Activated CD4-positive, alpha-beta T cell treated with anti-CD3 and anti-CD28 coated beads, Interleukin-2, amount 50 U/mL, for 24 hours (primary cell): ENCODE measurements around the gene MAN2A2.
"Not testable (repeated sequence)": the region's sequence is repeated elsewhere in the genome, so short reads cannot be mapped to it uniquely, and the experiment has no call there.

Experiments
- DNase-seq, 2 donors: peaks; one replicate each; pipeline ENCODE4 v3.0.0-alpha.2; 2020; ENCODE audit warnings: low read depth in 1 of 2, low spot score in 1 of 2

MAN2A2 gene

DNA sequence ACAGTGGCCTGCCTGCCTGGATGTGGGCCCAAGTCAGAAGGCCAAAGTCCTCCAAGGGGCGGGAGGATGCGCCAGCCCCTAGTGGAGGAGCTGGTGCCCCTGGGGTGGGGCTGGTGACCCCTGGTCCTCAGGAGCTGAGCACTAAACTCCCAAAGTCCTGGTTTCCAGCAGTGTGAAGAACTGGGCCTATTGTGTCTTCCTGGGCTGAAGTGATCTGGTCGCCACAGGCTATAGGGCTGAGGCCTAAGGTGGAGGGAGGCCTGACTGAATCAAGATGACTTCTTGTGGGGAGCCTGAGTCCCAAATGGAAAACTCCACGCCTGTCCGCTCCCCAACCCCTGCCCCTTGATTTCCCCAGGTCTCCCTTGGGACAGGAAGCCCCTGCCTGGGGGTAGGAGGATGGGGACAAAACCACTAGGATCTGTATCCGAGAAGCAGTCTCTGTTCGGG, 19.6 kb upstream of the MAN2A2 start:
- DNase-seq = no peak

GRCh38 chr15:90883976-90884718, 19.0 kb upstream of the MAN2A2 start, which contains the start of gene FES:
TSS of gene FES (plus strand) at chr15:90884504. CDS start at chr15:90885046, 542 bp downstream.
- no peak for DNase-seq

DNA sequence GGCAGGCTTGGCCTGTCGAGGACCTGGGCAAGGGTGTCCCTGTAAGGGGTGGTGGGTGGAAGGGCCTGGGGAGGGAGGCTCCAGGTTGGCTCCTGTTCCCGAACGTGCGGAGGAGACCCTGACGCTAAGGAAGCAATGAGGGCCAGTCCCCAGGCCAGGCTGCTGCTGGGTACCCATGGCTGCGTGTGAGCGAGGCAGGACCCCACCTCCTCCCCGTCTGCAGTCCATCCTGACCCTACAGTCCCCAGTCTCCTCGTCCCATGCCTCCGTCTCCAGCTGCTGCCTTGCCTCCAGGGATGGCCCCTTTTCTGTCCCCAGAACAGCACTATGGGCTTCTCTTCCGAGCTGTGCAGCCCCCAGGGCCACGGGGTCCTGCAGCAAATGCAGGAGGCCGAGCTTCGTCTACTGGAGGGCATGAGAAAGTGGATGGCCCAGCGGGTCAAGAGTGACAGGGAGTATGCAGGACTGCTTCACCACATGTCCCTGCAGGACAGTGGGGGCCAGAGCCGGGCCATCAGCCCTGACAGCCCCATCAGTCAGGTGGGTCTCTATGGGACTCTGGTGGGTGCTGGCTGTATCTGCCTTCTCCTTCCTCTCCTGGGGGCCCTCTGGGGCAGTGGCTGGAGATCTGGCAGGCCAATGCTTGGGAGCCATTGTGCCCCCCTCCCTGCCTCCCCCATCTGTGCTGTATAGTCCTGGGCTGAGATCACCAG, 18.2 kb upstream of the MAN2A2 start:
- no peak for DNase-seq

DNA sequence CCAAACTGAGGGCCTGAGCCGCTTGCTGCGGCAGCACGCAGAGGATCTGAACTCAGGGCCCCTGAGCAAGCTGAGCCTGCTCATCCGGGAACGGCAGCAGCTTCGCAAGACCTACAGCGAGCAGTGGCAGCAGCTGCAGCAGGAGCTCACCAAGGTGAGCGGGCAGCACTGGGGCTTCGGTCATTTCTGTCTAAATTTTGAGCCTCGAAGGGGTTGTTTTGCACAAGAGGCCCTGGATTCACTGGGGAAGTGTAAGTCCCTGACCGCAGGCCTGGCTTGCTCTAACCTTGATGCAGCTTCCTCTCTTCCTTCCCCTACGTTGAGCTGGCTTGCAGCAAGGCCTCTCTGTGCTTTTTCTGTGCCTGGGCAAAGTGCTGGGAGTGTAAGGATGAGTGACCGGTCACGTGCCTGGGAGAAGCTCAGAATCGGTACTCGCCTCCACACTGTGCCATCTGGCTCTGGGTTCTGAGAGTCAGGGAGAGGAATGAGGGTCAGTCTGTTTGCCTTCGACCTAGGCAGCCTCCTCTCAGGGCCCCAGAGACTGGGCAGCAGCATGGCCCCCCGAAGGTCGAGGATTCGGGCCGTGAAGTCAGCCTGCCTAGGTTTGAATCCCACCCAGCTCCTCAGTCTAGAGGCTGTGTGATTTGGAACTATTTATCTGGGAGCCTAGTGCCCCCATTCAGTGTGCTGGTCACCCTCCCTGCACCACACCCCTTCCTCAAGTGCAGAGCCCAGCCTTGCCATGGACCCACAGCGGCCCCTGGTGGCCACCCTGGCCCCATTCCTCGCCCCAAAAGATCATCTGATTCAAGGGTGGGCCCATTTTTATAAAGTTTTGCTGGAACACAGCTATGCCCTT, 17.4 kb upstream of the MAN2A2 start:
- peak; percentile 72 to 77 for DNase-seq

GRCh38 chr15:90886291-90886614, 16.8 kb upstream of the MAN2A2 start:
- no peak for DNase-seq

- no peak for DNase-seq
Observed at GRCh38 chr15:90887037-90887481, 16.0 kb upstream of the MAN2A2 start.

DNA sequence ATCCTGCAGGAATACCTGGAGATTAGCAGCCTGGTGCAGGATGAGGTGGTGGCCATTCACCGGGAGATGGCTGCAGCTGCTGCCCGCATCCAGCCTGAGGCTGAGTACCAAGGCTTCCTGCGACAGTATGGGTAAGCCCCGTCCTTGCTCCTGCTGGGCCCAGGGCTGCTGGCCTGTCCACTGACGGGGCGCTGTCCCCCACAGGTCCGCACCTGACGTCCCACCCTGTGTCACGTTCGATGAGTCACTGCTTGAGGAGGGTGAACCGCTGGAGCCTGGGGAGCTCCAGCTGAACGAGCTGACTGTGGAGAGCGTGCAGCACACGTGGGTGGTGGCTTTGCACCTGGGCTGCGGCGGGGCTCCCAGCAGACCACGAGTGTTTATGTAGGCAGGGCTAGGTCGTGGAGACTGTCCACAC, 13.8 kb upstream of the MAN2A2 start:
- DNase-seq = no peak

DNA sequence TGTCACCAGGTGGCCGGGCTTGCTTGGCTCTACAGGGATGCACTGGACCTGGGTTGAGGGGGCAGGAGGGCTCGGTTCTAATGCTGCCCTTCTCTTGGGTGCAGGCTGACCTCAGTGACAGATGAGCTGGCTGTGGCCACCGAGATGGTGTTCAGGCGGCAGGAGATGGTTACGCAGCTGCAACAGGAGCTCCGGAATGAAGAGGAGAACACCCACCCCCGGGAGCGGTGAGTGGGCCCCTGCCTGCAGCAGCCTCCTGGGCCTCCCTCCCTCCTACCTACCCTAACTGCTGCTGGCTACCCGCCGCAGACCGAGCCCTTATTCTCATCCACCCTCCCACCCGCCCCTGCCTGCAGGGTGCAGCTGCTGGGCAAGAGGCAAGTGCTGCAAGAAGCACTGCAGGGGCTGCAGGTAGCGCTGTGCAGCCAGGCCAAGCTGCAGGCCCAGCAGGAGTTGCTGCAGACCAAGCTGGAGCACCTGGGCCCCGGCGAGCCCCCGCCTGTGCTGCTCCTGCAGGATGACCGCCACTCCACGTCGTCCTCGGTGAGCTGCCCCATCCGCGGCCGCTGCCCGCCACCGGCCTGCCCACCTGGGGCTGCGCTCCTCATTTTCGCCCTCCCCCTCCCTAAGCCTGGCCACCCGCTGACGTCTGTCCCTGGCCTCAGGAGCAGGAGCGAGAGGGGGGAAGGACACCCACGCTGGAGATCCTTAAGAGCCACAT, 13.2 kb upstream of the MAN2A2 start:
- no peak for DNase-seq

DNA sequence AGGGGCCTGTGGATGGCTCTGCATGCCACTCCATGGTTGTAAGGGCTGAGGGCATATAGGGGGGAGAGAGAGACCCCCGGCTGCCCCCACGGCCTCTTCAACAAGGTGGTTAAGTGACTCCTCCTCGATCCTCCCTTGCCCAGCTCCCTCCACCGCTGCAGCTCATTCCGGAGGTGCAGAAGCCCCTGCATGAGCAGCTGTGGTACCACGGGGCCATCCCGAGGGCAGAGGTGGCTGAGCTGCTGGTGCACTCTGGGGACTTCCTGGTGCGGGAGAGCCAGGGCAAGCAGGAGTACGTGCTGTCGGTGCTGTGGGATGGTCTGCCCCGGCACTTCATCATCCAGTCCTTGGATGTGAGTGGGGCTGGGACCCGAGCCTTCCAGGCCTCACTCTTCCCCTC, 12.3 kb upstream of the MAN2A2 start:
- DNase-seq = no peak

GRCh38 chr15:90891346-90891949, 11.7 kb upstream of the MAN2A2 start:
- no peak for DNase-seq

DNA sequence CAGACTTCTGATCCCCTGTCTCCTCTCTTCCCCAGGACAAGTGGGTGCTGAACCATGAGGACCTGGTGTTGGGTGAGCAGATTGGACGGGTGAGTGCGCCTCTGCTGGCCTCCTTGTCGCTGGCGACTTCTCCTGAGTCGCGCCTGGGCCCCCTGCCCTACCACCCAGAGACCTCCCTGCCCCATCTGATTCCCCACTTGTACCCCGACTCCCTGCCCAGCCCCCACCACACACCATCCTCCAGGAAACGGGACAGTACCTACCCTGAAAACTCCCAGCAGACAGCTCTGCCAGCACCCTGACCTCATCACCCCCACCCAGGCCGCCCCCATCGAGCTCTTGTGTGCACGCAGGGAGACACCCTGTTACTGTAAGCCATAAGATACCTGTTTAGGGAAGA, 11.1 kb upstream of the MAN2A2 start:
- no peak for DNase-seq

- DNase-seq = no peak
Observed at GRCh38 chr15:90892498-90893174, 10.5 kb upstream of the MAN2A2 start.

DNA sequence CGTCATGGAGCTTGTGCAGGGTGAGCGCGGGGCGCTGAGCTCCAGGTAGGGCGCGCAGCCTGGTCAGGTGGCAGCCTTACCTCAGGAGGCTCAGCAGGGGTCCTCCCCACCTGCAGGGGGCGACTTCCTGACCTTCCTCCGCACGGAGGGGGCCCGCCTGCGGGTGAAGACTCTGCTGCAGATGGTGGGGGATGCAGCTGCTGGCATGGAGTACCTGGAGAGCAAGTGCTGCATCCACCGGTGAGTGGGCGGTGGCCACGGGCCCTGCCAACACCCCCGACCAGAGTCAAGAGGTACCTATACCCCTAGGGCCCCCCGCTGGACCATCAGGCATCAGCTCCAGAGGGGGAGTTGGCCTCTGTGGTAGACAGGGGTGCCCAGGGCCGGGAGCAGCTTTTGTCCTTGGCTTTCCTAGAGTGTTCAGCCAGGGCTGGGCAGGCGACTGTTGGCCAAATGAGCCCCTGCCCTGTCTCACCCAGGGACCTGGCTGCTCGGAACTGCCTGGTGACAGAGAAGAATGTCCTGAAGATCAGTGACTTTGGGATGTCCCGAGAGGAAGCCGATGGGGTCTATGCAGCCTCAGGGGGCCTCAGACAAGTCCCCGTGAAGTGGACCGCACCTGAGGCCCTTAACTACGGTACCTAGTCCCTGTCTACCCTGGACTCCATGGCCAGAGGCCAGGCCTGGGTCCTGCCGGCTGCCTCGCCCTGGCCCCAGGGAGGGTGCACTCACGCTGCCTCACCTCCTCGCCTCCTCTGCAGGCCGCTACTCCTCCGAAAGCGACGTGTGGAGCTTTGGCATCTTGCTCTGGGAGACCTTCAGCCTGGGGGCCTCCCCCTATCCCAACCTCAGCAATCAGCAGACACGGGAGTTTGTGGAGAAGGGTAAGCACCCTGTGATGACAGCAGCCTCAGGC, 9.7 kb upstream of the MAN2A2 start:
- no peak for DNase-seq

- DNase-seq = no peak
Observed at GRCh38 chr15:90895571-90896117, 7.5 kb upstream of the MAN2A2 start.

DNA sequence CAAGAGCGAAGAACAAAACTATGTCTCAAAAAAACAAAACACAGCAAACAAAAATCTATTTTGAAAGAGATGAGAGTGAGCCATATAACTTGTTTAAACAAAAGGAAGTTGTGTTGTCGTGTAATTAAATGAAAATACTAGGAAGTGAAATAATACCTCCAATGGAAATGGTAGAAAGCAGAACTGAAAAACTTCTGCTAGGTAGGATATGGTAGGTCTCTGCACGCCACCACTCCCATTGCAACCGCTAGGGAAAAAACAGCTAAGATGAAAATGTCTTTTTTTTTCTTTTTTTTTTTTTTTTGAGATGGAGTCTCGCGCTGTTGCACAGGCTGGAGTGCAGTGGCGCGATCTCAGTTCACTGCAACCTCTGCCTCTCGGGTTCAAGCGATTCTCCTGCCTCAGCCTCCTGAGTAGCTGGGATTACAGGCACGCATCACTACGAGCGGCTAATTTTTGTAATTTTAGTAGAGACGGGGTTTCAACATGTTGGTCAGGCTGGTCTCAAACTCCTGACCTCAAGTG, 5.9 kb upstream of the MAN2A2 start:
- not testable (repeated sequence) for DNase-seq

DNA sequence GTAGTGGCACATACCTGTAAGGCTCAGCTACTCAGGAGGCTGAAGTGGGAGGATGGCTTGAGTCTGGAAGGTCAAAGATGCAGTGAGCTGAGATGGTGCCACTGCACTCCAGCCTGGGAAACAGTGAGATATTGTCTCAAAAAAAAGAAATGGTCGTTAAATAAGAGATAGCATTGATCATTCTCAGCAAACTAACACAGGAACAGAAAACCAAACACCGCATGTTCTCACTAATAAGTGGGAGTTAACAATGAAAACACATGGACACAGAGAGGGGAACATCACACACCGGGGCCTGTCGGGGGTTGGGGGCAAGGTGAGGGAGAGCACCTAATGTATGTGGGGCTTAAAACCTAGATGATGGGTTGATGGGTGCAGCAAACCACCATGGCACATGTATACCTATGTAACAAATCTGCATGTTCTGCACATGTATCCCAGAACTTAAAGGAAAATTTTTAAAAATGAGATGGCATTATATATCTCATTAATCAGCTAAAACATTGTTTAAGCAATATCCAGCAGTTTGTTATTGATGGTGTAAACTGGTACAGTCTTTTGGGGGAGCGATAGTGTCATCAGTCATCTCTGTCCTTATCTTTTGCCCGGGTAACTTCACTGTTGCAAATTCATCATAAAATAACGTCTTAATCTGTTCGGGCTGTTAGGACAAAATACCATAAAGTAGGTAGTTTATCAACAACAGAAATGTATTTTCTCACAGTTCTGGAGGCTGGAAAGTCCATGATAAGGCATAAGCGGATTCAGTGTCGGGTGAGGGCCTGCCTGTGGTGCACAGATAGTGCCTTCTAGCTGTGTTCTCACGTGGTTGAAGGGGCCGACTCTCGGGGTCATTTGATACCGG, 1.7 kb upstream of the MAN2A2 start:
- DNase-seq = no peak

DNA sequence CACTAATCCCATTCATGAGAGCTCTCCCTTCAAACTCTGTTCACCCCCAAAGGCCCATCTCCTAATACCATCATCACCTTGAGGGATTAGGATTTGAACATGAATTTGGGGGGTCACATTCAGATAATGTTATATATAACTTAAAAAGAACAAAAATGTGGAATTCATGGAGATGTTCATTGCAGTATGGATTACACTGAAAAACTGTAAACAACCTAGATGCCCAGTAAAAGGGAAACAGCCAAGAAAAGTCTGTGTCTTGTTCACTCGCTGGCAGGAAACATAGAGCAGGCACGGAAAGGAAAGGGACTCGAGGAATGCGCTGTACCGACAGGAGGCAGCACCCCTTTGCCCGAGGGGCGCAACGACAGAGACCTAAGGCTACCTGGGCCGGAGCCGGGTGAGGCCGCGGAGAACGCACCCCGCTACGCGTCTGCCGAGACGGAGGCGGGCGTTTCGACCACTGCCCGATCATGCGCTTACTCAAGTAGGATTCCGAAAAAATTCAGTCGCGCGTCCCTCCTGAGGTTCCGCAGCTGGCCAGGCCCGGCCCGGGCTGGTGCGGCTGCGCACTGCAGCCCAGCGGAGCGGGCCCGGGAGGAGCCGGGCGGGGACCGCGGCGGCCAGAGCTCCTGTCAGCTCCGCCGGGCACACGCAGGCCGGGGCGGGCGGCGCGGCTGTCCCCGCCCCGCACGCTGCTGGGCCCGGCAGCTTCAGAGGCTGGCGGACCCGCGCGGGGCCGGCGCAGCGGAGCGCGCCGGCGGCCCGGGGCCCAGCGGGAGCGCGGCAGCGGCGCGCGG, 862 bp upstream of the MAN2A2 start:
- peak; percentile 56 to 57 for DNase-seq
